GM12878 (cell line): ENCODE measurements around the gene SPAG7. TPM values are rescaled to one million over a fixed set of nuclear protein-coding genes. Genes with fewer than 3 reads are reported as not detected.

Experiments used
- ATAC-seq: fragments of 200-7000 bp; cut with Tn5 transposase; 3 replicates; pipeline ENCODE4 v1.9.1; 2020; ENCODE audit warnings: mild to moderate bottlenecking, moderate library complexity
- BruUV-seq: library from RNA; stranded (reverse); fragments of 400-500 nt; replicated peaks from 2 replicates; lab custom pipeline; 2021; lab: Mats Ljungman, UMichigan
- CTCF ChIA-PET: fragments of 300-600 bp; sonication (Branson Sonifier 250); formaldehyde crosslinking; extraction: SDS; loops from one replicate; lab custom pipeline; 2021; ENCODE audit warnings: inconsistent platforms; lab: Yijun Ruan, JAX
- POLR2A ChIA-PET: fragments of 350-600 bp; formaldehyde crosslinking; extraction: SDS; loops from one replicate; lab custom pipeline; 2021; ENCODE audit warnings: inconsistent platforms; lab: Charles Lee
- RAD21 ChIA-PET: fragments of 300-600 bp; sonication (Branson Sonifier 250); formaldehyde crosslinking; loops from one replicate; lab custom pipeline; 2023; ENCODE audit warnings: antibody characterized with exemption; ENCODE audit not compliant: unreplicated experiment; lab: Charles Lee
- SMC1A ChIA-PET: fragments of 300-600 bp; sonication (Branson Sonifier 250); formaldehyde crosslinking; loops from one replicate; lab custom pipeline; 2023; ENCODE audit not compliant: unreplicated experiment, uncharacterized antibody; lab: Charles Lee
- DNase-seq: peaks from one replicate; pipeline ENCODE4 v3.0.0-alpha.2; 2011; ENCODE audit warnings: low read depth, low spot score
- FAIRE-seq: peaks from 3 replicates; lab custom pipeline; 2011; peaks lifted over from hg19 to GRCh38; lab: Jason Lieb, UNC
- H2AFZ ChIP-seq: 2 replicates; pipeline ENCODE4 v1.6.0; 2011; ENCODE audit warnings: low read depth, low read length, control low read depth; ENCODE audit not compliant: control insufficient read depth
- H3K27ac ChIP-seq: 2 replicates; pipeline ENCODE4 v1.5.1; 2011; ENCODE audit warnings: control low read depth; ENCODE audit not compliant: control insufficient read depth, insufficient read depth
- H3K27me3 ChIP-seq, 2 experiments: replicated peaks in 1 of 2; 2 replicates each; pipeline versions ENCODE4 v1.6.0 to v1.6.1; 2011; ENCODE audit warnings: low read length in 1 of 2; ENCODE audit not compliant: control insufficient read depth in 2 of 2, insufficient read depth in 2 of 2
- H3K36me3 ChIP-seq, 2 experiments: 2 replicates each; pipeline ENCODE4 v1.5.1; 2011; ENCODE audit warnings: low read length in 1 of 2; ENCODE audit not compliant: control insufficient read depth in 2 of 2, insufficient read depth in 2 of 2
- H3K4me1 ChIP-seq: 2 replicates; pipeline ENCODE4 v1.6.1; 2011; ENCODE audit warnings: mild to moderate bottlenecking, low read length, moderate library complexity, mixed read lengths; ENCODE audit not compliant: control insufficient read depth, insufficient read depth
- H3K4me2 ChIP-seq: 2 replicates; pipeline ENCODE4 v1.6.0; 2011; ENCODE audit warnings: control low read depth; ENCODE audit not compliant: control insufficient read depth, insufficient read depth
- H3K4me3 ChIP-seq: fragments of 200-600 bp; sonication (generic); 2 replicates; pipeline ENCODE4 v1.5.1; 2016
- H3K79me2 ChIP-seq: 2 replicates; pipeline ENCODE4 v1.6.0; 2011; ENCODE audit warnings: low read length; ENCODE audit not compliant: control insufficient read depth, insufficient read depth
- H3K9ac ChIP-seq: 2 replicates; pipeline ENCODE4 v1.8.0; 2011; ENCODE audit warnings: low read length, control low read depth, mixed read lengths; ENCODE audit not compliant: control insufficient read depth, insufficient read depth
- H3K9me3 ChIP-seq: replicated peaks from 3 replicates; pipeline ENCODE4 v1.5.1; 2011; ENCODE audit warnings: mild to moderate bottlenecking, low read length; ENCODE audit not compliant: control insufficient read depth, insufficient read depth
- H4K20me1 ChIP-seq: 2 replicates; pipeline ENCODE4 v1.6.0; 2011; ENCODE audit not compliant: control insufficient read depth, insufficient read depth
- BCLAF1 ChIP-seq: fragments of 450-650 bp; IDR thresholded peaks from 2 replicates; pipeline ENCODE4 v1.6.1; 2017; ENCODE audit warnings: antibody characterized with exemption, mild to moderate bottlenecking, moderate library complexity
- CEBPZ ChIP-seq: fragments of 150-350 bp; IDR thresholded peaks from 2 replicates; pipeline ENCODE4 v1.6.1; 2016; ENCODE audit warnings: low read depth, low read length
- CREM ChIP-seq: IDR thresholded peaks from 2 replicates; pipeline ENCODE4 v1.6.1; 2014; ENCODE audit warnings: antibody characterized with exemption, low read depth
- KAT2A ChIP-seq: conservative IDR thresholded peaks from 2 replicates; pipeline ENCODE4 v1.6.1; 2011; ENCODE audit warnings: low read depth, low read length; ENCODE audit not compliant: control insufficient read depth
- NBN ChIP-seq: fragments of 450-650 bp; IDR thresholded peaks from 2 replicates; pipeline ENCODE4 v1.6.1; 2016
- POLR2AphosphoS2 ChIP-seq: IDR thresholded peaks from 2 replicates; pipeline ENCODE4 v1.6.1; 2011; ENCODE audit warnings: low read depth, mild to moderate bottlenecking, low read length, improper control_type of control experiment, moderate library complexity
- RUNX3 ChIP-seq: IDR thresholded peaks from 2 replicates; pipeline ENCODE4 v1.6.1; 2012; ENCODE audit warnings: low read length, inconsistent platforms
- SIN3A ChIP-seq: IDR thresholded peaks from 2 replicates; pipeline ENCODE4 v1.6.1; 2012; ENCODE audit warnings: low read depth, low read length, improper control_type of control experiment
- ZBTB40 ChIP-seq: fragments of 450-650 bp; IDR thresholded peaks from 2 replicates; pipeline ENCODE4 v1.6.1; 2016; ENCODE audit warnings: mild to moderate bottlenecking, moderate library complexity, borderline replicate concordance
- WGBS: methylation state at CpG from one replicate; pipeline ENCODE4 v1.1.6; 2016; ENCODE audit warnings: low lambda C conversion rate; ENCODE audit not compliant: insufficient replicate concordance, insufficient coverage; ENCODE audit errors: missing lambda C conversion rate; 5-methylcytosine and 5-hydroxymethylcytosine counted together
- in situ Hi-C: fragments of 300-500 bp; cut with MboI; formaldehyde crosslinking; loops from 9 replicates; pipeline ENCODE4 v1.14.3; 2018; ENCODE audit warnings: mixed read lengths
- intact Hi-C: fragments of 100-400 bp; cut with micrococcal nuclease; formaldehyde crosslinking; loops from one replicate; pipeline ENCODE4 v1.14.2; 2022; ENCODE audit not compliant: unreplicated experiment
- polyA plus RNA-seq, 11 experiments: library from polyadenylated mRNA; depleted of rRNA in 4 of 11; unstranded in 6 of 11; stranded (reverse) in 5 of 11; fragments of >200 nt; fragmentation: Nextera tagmentation in 4 of 11; fragmentation: Illumina TruSeq in 1 of 11; extraction: Ambion mirVana in 4 of 11; extraction: Trizol in 1 of 11; gene quantifications; 1 replicate in 1 of 11; 2 replicates in 10 of 11; pipeline versions ENCODE4 v1.2.1 to v1.2.3, GENCODE V29; 2011 to 2016; ENCODE audit warnings: inconsistent platforms in 2 of 11, missing spikeins in 2 of 11, low read depth in 1 of 11
- total RNA-seq, 4 experiments: library from RNA; depleted of rRNA in 3 of 4; stranded (reverse); fragments of >200 nt in 3 of 4; fragmentation: Illumina TruSeq in 1 of 4; extraction: Trizol in 1 of 4; gene quantifications; 2 replicates each; pipeline versions ENCODE4 v1.2.1 to v1.2.3, GENCODE V29; 2013 to 2021

The SPAG7 gene
- total and polyA plus RNA-seq, 10 of the 15 experiments (the other 5 are each of a cell fraction or from before 2014, with no cell fraction given): 7.9 to 146 (median 88.7) TPM

- TF ChIP-seq CEBPZ: no peak
- TF ChIP-seq KAT2A: no peak
- no peak for TF ChIP-seq CREM
- TF ChIP-seq, all 136 proteins: peak for 0
Measured at GRCh38 chr17:4994081-4994595, 26.5 kb upstream of the SPAG7 start (continued).

GRCh38 chr17:4987767-4988567 is 20.4 kb upstream of the SPAG7 start:
- BruUV-seq: TSS peak; percentile 90
- ChIA-PET CTCF (interaction anchor here (0.9 to 2.9 kb wide), 12 partner anchors 9 to 123 kb away, joined by 3 to 19 read pairs (median 5); partner anchors contain the start of gene SPAG7), POLR2A (interaction anchor here (0.6 to 2.3 kb wide), 10 partner anchors 10 to 189 kb away, joined by 3 to 22 read pairs (median 6); partner anchors contain the start of genes INCA1, KIF1C, PFN1 and RNF167), RAD21 (interaction anchor here (1.2 to 3.7 kb wide), 9 partner anchors 10 to 250 kb away, joined by 3 to 15 read pairs (median 4); partner anchors contain the start of genes INCA1, KIF1C, RNF167 and SLC25A11), SMC1A (interaction anchor here (0.6 to 2.8 kb wide), 11 partner anchors 9 to 79 kb away, joined by 3 to 13 read pairs (median 4); partner anchors contain the start of genes INCA1, KIF1C, RNF167 and SLC25A11)
- ATAC-seq (peak; percentile 44), FAIRE-seq (no peak), DNase-seq (no peak)
- Histone ChIP-seq H3K27ac (peak overlapping the region; percentile 90), H3K79me2 (peaks cover 25% of the 10 kb centered on the region), H4K20me1 (no peaks in the 10 kb centered on the region), H3K4me3 (peak overlapping the region; percentile 74), H3K4me2 (peak overlapping the region; percentile 99), H3K27me3 (no peaks in the 10 kb centered on the region), H3K36me3 (no peaks in the 10 kb centered on the region), H3K9ac (peak overlapping the region; percentile 96), H3K9me3 (no peaks in the 10 kb centered on the region), H2AFZ (peak overlapping the region; percentile 90), H3K4me1 (peaks cover 16% of the 10 kb centered on the region)
- intact Hi-C loops (no loop called here), in situ Hi-C loops (no loop called here)
- WGBS: under 1% methylated on average over 30 of the region's 30 CpGs
- TF ChIP-seq RUNX3: no peak
- 0 out of 2 replicates have a peak, but pooled peaks have one; percentile 6 for TF ChIP-seq POLR2AphosphoS2
- 0 out of 2 replicates have a peak, but pooled peaks have one; percentile 15 for TF ChIP-seq NBN
- no peak for TF ChIP-seq BCLAF1
- peak; percentile 17; the same call in 1 of the 2 replicates for TF ChIP-seq ZBTB40
- TF ChIP-seq SIN3A: 0 out of 2 replicates have a peak, but pooled peaks have one; percentile 58
